Measurements from ENCODE around the gene ELMO1.

The ELMO1 gene

GRCh38 chr7:37018954-37019353, 429.7 kb downstream of the ELMO1 start:
- in situ Hi-C loops (cut with HindIII; ENCODE audit: low pct_ligation_motif_present, low pct_unique_long_range_greater_than_20kb, low sequenced_read_pairs), result no loop called here
- no peak for DNase-seq

DNA sequence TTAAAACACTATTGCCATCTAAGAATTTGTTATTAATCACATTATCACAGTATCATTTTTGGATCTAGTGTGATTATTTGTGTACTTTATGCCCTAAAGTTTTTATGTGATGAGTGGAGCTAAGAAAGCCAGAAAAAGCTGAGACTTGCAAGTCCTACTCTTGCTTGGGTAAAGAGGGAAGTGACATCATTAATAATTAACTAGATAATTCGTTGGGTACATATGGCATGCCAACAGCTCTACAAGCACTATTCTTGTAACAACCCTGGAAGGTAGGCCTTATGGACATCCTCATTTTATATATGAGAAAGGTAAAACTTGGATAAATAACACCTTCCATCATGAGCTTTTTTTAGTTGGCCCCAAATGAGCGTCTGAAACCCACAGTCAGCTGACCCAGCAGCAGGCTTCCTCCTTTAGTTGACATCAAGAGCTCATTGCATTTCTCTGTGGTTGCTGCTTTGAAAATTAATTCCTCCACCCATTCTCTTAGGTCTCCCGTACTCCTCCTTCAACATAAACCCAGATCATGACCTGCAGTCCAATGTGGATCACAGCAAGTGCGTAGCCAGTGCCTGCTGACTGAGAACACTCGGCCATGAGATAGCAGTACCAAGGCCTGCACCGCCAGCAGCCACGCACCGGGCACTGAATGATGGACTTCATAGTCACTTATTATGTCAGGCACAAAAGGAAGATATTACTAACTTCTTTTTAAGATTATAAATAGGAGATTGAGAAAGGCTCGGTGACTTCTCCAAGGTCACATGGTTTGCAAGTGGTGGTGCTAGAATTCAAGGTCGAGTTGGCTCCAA, 432.4 kb downstream of the ELMO1 start:
- DNase-seq, result no peak

DNA sequence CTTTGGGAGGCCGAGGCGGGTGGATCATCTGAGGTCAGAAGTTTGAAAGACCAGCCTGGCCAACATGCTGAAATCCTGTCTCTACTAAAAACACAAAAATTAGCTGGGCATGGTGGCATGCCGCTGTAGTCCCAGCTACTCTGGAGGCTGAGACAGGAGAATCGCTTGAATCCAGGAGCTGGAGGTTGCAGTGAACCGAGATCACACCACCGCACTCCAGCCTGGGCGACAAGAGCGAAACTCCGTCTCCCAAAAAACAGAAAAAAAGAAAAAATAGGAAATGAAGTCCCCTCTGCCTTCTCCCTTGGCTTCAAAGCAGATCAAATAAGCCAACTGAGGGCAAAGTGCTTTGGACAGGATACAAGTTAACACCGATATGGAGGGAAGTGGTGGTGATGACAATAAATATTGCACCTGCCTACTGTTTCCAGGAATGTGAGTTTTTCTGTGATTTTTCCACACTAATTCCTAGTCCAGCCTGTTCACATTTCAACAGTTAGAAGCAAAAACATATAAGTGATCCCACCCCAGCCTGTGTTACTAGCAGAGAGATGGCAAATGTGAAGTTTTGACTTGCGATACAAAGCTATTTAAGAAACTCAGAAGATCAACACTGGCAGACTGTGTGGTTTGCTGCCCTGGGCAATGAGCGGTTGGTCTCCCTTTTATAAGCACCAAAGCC, 433.2 kb downstream of the ELMO1 start:
- no peak for DNase-seq
- in situ Hi-C loops (cut with HindIII; ENCODE audit: low pct_ligation_motif_present, low pct_unique_long_range_greater_than_20kb, low sequenced_read_pairs), result no loop called here

More for the DNA sequence above, 432.4 kb downstream of the ELMO1 start:
- in situ Hi-C loops (cut with HindIII; ENCODE audit: low pct_ligation_motif_present, low pct_unique_long_range_greater_than_20kb, low sequenced_read_pairs), result no loop called here

DNA sequence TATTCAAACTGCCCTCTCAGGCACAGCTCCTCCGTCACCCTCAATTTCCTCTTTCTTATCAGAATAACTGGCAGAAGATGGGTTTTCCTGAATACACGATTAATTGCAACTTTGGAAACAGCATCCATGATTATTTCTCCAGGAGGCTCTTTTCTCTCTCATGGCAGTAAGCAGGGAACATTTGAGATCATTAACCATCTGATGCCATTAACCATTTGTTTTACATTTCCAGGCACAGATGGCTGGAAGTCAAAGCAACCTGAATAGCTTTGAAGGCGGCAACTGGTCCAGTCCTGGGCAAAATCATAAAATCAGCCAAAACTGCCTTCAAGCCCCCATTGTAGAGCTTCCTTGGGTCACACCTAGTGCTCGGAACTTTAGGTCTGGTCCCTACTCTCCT, 434.9 kb downstream of the ELMO1 start:
- in situ Hi-C loops (cut with HindIII; ENCODE audit: low pct_ligation_motif_present, low pct_unique_long_range_greater_than_20kb, low sequenced_read_pairs), result no loop called here
- no peak for DNase-seq

- in situ Hi-C loops (cut with HindIII; ENCODE audit: low pct_ligation_motif_present, low pct_unique_long_range_greater_than_20kb, low sequenced_read_pairs), result no loop called here
- DNase-seq, result no peak
Measured at GRCh38 chr7:37011151-37011890, 437.3 kb downstream of the ELMO1 start.

DNA sequence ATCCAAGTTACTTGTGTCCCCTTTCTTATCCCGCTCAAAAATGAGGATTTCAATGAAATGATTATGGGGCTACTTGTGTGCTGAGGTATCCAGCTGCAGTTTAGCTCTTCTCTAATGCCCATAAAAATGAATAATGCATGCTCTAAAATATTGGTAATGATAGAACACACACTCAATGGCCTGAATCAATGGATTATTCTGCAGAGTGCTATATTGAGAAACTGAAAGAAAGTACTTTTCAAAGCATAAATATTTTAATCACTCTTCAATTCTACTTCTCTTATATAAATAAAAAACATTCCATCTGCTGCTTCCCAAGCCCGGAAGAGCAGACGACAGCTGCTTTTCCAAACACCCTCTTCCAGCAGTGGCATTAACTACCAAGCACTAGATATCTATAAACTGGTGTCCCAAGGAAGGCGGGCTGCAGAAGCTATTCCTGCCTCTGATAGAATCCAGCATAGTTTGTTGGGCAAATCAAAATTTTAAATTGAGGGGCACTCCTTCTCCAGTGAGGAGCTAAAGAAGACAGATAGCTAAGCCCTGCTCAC, 439.5 kb downstream of the ELMO1 start:
- DNase-seq, result no peak
- in situ Hi-C loops (cut with HindIII; ENCODE audit: low pct_ligation_motif_present, low pct_unique_long_range_greater_than_20kb, low sequenced_read_pairs), result no loop called here

- DNase-seq, result no peak
- in situ Hi-C loops (cut with HindIII; ENCODE audit: low pct_ligation_motif_present, low pct_unique_long_range_greater_than_20kb, low sequenced_read_pairs), result no loop called here
Measured at GRCh38 chr7:37007691-37008090, 441.0 kb downstream of the ELMO1 start.

- no peak for DNase-seq
- in situ Hi-C loops (cut with HindIII; ENCODE audit: low pct_ligation_motif_present, low pct_unique_long_range_greater_than_20kb, low sequenced_read_pairs), result no loop called here
Measured at GRCh38 chr7:37007268-37007667, 441.4 kb downstream of the ELMO1 start.

GRCh38 chr7:37006764-37007163, 441.9 kb downstream of the ELMO1 start:
- DNase-seq, result no peak
- in situ Hi-C loops (cut with HindIII; ENCODE audit: low pct_ligation_motif_present, low pct_unique_long_range_greater_than_20kb, low sequenced_read_pairs), result no loop called here

GRCh38 chr7:37000511-37000910, 448.2 kb downstream of the ELMO1 start:
- no peak for DNase-seq

GRCh38 chr7:36999626-37000485, 448.8 kb downstream of the ELMO1 start:
- DNase-seq, result no peak

More at GRCh38 chr7:37000511-37000910, 448.2 kb downstream of the ELMO1 start:
- in situ Hi-C loops (cut with HindIII; ENCODE audit: low pct_ligation_motif_present, low pct_unique_long_range_greater_than_20kb, low sequenced_read_pairs), result no loop called here

DNA sequence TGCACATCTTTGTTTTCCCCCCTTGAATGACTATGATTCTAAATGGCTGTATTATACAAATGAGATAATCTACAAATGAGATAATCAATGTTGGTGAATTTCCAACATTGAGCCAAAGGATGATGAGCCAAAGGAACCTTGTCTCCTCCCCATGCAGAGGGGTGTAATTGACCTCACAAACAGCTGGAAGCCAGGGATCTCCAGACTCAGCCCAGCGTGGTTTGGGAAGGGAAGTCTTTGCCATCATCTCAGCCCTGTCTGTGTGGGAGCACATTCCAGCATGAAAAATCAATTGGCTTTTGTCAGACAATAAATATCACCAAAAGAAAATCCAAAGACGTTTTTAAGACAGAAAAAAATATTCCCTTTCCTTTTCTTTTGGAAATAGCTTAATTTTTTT, 452.9 kb downstream of the ELMO1 start:
- DNase-seq, result no peak
- in situ Hi-C loops (cut with HindIII; ENCODE audit: low pct_ligation_motif_present, low pct_unique_long_range_greater_than_20kb, low sequenced_read_pairs), result loop anchor here (25.0 kb wide), 1 partner anchor 167 kb away; no protein-coding TSS in a partner anchor

More at GRCh38 chr7:36999626-37000485, 448.8 kb downstream of the ELMO1 start:
- in situ Hi-C loops (cut with HindIII; ENCODE audit: low pct_ligation_motif_present, low pct_unique_long_range_greater_than_20kb, low sequenced_read_pairs), result loop anchor here (25.0 kb wide), 1 partner anchor 162 kb away; no protein-coding TSS in a partner anchor

DNA sequence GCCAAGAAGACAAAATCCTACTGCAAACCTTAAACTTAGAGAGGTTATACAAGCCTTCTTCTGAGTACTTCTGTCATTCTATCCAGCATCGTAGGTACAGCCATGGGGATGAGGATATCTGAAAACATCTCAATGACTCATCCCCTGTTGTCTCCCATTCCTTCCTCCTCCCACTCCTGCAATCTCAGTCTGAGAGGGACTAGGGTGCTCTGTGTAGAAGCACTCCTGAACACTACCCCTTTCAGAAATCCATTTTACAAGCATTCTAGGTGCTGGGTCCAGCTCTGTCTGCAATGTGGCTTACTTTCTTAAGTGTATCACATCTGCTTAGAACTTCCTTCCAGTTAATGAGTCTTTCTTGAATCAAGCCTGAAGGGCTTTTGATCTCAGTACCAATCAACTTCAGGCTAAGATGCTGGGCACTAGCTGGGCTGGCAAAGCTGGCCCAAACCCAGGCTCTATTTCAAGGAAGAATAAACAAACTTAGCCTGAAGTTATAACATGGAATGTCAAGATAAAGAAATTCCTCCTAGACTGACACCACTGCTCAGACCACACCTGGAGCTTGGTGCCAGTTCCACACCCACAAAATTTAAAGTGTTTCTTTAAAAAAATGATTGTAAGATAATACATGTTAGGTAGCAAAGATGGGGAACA, 454.1 kb downstream of the ELMO1 start:
- DNase-seq, result no peak
- in situ Hi-C loops (cut with HindIII; ENCODE audit: low pct_ligation_motif_present, low pct_unique_long_range_greater_than_20kb, low sequenced_read_pairs), result loop anchor here (25.0 kb wide), 1 partner anchor 168 kb away; no protein-coding TSS in a partner anchor

DNA sequence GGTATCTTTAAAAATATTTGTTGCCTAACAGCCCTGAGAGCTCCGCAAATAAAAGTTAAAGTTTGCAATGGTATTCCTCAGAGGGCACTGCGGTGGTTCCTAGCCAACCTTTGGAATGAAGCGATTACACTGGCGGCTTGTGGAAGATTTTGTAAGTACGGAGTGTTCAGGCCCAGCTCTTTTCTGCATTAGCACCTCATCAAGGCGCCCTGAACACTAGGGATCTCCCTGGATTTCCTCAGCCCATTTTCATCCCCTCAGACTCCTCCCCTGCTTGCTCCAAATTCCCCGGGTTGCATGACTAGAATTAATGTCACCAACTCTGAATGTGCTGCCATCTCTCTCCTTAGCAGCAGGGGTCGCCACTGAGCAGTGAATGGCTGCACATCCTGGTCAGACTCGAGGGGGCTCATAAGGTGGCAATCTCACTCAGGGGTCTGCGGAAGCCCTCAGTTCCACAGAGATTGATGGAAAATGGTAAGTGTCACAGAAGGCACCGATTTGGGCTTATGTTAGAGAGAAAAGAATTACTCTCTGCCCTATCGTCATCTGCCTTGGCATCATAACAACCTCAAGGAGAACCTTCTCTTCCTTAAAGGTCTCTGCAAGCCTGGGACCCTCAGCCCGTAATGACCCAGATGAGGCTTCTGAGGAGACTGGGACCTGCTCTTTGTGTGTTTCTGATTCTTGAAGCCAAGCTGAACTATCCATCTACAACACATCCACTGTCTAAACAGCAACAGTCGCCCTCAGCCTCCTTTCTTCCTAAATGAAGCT, 461.5 kb downstream of the ELMO1 start:
- DNase-seq, result peak; percentile 61
- in situ Hi-C loops (cut with HindIII; ENCODE audit: low pct_ligation_motif_present, low pct_unique_long_range_greater_than_20kb, low sequenced_read_pairs), result loop anchor here (25.0 kb wide), 1 partner anchor 175 kb away; no protein-coding TSS in a partner anchor

DNA sequence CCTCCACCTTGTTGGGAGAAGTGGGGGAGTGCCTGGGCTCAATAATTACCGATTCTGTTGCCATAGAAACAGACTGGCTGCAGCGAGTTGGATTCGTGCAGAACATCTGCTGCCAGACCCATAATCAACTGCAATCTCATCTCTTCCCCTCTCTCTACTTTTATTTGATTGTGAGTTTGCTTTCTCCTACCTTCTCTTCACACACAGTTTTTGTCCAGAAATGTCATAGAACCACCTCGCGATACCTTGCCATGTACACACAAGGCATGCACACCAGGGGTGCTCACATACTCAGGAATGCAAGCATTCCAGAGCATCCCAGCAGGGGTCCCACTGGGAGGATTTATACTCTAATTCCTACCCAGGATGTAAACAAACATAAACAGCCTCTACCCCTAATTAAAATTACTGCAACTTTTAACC, 462.1 kb downstream of the ELMO1 start:
- peak; percentile 38 for DNase-seq

DNA sequence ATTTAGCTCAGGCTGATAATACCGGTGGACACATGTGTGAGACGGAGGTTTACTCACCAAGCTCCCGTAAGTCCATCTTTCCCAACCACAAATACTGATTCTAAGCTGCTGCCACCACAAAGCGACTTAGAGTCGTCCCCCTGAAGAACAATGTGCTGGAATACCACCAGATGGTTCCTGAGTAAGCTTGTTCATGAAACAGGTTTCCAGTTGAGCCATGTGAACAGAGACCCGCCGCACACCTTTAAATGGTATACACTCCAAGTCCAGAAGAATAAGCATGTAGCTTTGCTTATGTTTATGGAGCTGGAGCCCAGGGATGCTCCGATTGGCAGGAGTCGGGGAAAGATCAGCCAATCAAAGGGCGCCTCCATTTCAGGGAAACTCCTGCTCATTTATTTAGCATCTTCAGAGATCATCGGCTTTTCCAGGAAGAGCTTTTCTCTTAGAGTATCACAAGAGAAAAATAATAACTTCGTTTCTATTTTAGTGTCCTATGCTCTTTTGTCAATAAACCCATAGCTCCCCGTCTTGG, 462.7 kb downstream of the ELMO1 start:
- no peak for DNase-seq
- in situ Hi-C loops (cut with HindIII; ENCODE audit: low pct_ligation_motif_present, low pct_unique_long_range_greater_than_20kb, low sequenced_read_pairs), result loop anchor here (25.0 kb wide), 1 partner anchor 176 kb away; no protein-coding TSS in a partner anchor

More for the DNA sequence above, 462.1 kb downstream of the ELMO1 start:
- in situ Hi-C loops (cut with HindIII; ENCODE audit: low pct_ligation_motif_present, low pct_unique_long_range_greater_than_20kb, low sequenced_read_pairs), result loop anchor here (25.0 kb wide), 1 partner anchor 176 kb away; no protein-coding TSS in a partner anchor

Measured in ACHN (cell line).